Measurements from ENCODE around the gene CYP4X1. TPM values are rescaled to one million over a fixed set of nuclear protein-coding genes. Genes with fewer than 3 reads are reported as not detected.

CYP4X1 gene
- total RNA-seq, 1 experiment from 2014 or later, result not detected

DNA sequence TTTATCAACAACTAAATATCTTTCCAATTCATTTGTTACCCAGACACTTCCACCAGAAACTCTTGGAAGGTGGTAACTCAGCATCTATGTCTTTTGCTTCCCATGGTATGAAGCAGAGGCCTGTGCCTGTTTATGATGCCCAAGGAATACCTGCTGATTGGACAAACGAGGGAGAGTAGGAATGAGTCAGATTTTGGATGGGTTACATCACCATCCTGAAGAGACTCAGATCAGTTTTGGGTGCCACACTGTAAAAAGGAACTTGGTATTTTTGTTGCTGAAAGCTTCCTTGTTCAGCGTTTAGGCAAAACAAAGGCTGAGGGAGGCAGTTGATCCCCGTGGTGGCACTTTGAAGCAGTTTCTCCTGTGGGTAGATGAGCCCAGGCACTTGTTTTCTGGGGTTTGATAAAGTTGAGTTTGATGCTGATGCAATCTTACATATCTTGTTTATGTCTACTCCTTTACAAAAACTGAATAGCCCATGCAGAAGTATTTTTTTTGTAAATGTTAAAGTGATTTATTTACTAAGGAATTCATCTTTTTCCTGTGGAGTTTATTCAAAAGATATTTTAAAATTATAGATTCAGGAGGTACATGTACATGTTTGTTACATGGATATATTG lies 26.7 kb upstream of the CYP4X1 start:
- Histone ChIP-seq H3K9me2 (ENCODE audit: insufficient read depth) (no peaks in the 10 kb centered on the region), H3K27ac (ENCODE audit: low read depth, low read length) (no peak overlapping the region), H3K4me3 (replicated peaks in 1 of 2; ENCODE audit: low read depth in 1 of 2, low read length in 2 of 2) (no peak overlapping the region), H4K20me1 (ENCODE audit: insufficient read depth) (no peaks in the 10 kb centered on the region), H3K4me1 (ENCODE audit: control insufficient read depth in 1 of 2, insufficient read depth in 2 of 2, low read length in 2 of 2) (no peaks in the 10 kb centered on the region), H3K36me3 (ENCODE audit: control insufficient read depth in 1 of 2, insufficient read depth in 2 of 2, low read length in 2 of 2) (no peaks in the 10 kb centered on the region), H3K27me3 (ENCODE audit: insufficient read depth, low read length) (peaks cover 9% of the 10 kb centered on the region), H3K4me2 (ENCODE audit: low read length) (no peak overlapping the region), H3K9ac (ENCODE audit: low read length) (no peak overlapping the region), H2AFZ (ENCODE audit: low read depth, low read length, poor library complexity, severe bottlenecking) (no peak overlapping the region), H3K9me3 (ENCODE audit: control insufficient read depth in 1 of 2, insufficient read depth in 1 of 2, low read depth in 1 of 2, low read length in 2 of 2) (no peaks in the 10 kb centered on the region), H3K79me2 (ENCODE audit: insufficient read depth, low read length) (no peaks in the 10 kb centered on the region)
- DNase-seq (ENCODE audit: low read depth, low spot score), result no peak
- ChIA-PET RAD21 (ENCODE audit: low non-redundant PET in 1 of 2, low total read pairs in 2 of 2, uncharacterized antibody in 2 of 2, unreplicated experiment in 2 of 2) (no interaction called here), POLR2A (no interaction called here), CTCF (no interaction called here)
- no peak for ATAC-seq
- TF ChIP-seq SRF (IDR thresholded peaks at IDR 0.05; ENCODE audit: low read depth) (no peak), YY1 (IDR thresholded peaks at IDR 0.05; ENCODE audit: extremely low read depth, insufficient replicate concordance, low read depth, low read length) (no peak), JUND (IDR thresholded peaks at IDR 0.05) (no peak), EGR1 (IDR thresholded peaks at IDR 0.05; ENCODE audit: low read depth) (no peak), POLR2A (IDR thresholded peaks at IDR 0.05; ENCODE audit: borderline replicate concordance, extremely low read depth, insufficient read depth, insufficient read length) (no peak), SIN3A (IDR thresholded peaks at IDR 0.05; ENCODE audit: low read depth) (no peak), TCF7L2 (IDR thresholded peaks at IDR 0.05; ENCODE audit: borderline replicate concordance, extremely low read depth, insufficient read depth, insufficient read length) (no peak), FOSL1 (IDR thresholded peaks at IDR 0.05; ENCODE audit: low read depth) (no peak), ZNF274 (IDR thresholded peaks at IDR 0.05; ENCODE audit: low read depth, low read length) (no peak), EZH2phosphoT487 (IDR thresholded peaks at IDR 0.05; ENCODE audit: borderline replicate concordance) (no peak), POLR2AphosphoS5 (IDR thresholded peaks at IDR 0.05; ENCODE audit: low read depth, low read length) (no peak), ELF1 (IDR thresholded peaks at IDR 0.05; ENCODE audit: borderline replicate concordance, low read depth) (no peak), SP1 (IDR thresholded peaks at IDR 0.05; ENCODE audit: low read depth) (no peak), EZH2 (IDR thresholded peaks at IDR 0.05) (no peak), ZFX (IDR thresholded peaks at IDR 0.05) (no peak), RAD21 (IDR thresholded peaks at IDR 0.05; ENCODE audit: low read depth) (no peak)
- TF ChIP-seq, protein P1, sequence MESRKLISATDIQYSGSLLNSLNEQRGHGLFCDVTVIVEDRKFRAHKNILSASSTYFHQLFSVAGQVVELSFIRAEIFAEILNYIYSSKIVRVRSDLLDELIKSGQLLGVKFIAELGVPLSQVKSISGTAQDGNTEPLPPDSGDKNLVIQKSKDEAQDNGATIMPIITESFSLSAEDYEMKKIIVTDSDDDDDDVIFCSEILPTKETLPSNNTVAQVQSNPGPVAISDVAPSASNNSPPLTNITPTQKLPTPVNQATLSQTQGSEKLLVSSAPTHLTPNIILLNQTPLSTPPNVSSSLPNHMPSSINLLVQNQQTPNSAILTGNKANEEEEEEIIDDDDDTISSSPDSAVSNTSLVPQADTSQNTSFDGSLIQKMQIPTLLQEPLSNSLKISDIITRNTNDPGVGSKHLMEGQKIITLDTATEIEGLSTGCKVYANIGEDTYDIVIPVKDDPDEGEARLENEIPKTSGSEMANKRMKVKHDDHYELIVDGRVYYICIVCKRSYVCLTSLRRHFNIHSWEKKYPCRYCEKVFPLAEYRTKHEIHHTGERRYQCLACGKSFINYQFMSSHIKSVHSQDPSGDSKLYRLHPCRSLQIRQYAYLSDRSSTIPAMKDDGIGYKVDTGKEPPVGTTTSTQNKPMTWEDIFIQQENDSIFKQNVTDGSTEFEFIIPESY (IDR thresholded peaks at IDR 0.05; ENCODE audit: extremely low read depth, insufficient replicate concordance, low read length), result no peak
- TF ChIP-seq, protein P2, sequence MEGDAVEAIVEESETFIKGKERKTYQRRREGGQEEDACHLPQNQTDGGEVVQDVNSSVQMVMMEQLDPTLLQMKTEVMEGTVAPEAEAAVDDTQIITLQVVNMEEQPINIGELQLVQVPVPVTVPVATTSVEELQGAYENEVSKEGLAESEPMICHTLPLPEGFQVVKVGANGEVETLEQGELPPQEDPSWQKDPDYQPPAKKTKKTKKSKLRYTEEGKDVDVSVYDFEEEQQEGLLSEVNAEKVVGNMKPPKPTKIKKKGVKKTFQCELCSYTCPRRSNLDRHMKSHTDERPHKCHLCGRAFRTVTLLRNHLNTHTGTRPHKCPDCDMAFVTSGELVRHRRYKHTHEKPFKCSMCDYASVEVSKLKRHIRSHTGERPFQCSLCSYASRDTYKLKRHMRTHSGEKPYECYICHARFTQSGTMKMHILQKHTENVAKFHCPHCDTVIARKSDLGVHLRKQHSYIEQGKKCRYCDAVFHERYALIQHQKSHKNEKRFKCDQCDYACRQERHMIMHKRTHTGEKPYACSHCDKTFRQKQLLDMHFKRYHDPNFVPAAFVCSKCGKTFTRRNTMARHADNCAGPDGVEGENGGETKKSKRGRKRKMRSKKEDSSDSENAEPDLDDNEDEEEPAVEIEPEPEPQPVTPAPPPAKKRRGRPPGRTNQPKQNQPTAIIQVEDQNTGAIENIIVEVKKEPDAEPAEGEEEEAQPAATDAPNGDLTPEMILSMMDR (IDR thresholded peaks at IDR 0.05 in 2 of 3, conservative IDR thresholded peaks at IDR 0.05 in 1 of 3; ENCODE audit: borderline replicate concordance in 1 of 3, insufficient read depth in 1 of 3, low read depth in 2 of 3, low read length in 2 of 3), result no peak
- TF ChIP-seq, protein P3, sequence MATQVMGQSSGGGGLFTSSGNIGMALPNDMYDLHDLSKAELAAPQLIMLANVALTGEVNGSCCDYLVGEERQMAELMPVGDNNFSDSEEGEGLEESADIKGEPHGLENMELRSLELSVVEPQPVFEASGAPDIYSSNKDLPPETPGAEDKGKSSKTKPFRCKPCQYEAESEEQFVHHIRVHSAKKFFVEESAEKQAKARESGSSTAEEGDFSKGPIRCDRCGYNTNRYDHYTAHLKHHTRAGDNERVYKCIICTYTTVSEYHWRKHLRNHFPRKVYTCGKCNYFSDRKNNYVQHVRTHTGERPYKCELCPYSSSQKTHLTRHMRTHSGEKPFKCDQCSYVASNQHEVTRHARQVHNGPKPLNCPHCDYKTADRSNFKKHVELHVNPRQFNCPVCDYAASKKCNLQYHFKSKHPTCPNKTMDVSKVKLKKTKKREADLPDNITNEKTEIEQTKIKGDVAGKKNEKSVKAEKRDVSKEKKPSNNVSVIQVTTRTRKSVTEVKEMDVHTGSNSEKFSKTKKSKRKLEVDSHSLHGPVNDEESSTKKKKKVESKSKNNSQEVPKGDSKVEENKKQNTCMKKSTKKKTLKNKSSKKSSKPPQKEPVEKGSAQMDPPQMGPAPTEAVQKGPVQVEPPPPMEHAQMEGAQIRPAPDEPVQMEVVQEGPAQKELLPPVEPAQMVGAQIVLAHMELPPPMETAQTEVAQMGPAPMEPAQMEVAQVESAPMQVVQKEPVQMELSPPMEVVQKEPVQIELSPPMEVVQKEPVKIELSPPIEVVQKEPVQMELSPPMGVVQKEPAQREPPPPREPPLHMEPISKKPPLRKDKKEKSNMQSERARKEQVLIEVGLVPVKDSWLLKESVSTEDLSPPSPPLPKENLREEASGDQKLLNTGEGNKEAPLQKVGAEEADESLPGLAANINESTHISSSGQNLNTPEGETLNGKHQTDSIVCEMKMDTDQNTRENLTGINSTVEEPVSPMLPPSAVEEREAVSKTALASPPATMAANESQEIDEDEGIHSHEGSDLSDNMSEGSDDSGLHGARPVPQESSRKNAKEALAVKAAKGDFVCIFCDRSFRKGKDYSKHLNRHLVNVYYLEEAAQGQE (IDR thresholded peaks at IDR 0.05; ENCODE audit: low read depth), result no peak
- TF ChIP-seq, protein P4, sequence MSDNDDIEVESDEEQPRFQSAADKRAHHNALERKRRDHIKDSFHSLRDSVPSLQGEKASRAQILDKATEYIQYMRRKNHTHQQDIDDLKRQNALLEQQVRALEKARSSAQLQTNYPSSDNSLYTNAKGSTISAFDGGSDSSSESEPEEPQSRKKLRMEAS (IDR thresholded peaks at IDR 0.05), result no peak
- BruUV-seq (replicated peaks), result no TSS peak
- intact Hi-C loops (cut with micrococcal nuclease), result loop anchor here (5.0 kb wide), 1 partner anchor 249 kb away; no protein-coding TSS in a partner anchor
